ENCODE data around the gene IKZF4. TPM values are rescaled to one million over a fixed set of nuclear protein-coding genes. Genes with fewer than 3 reads are reported as not detected.

Gene IKZF4
- total and polyA plus RNA-seq, 2 donors (not counting 1 experiment from before 2014, with no cell fraction given), result 2.0 to 3.2 TPM

- Histone ChIP-seq H3K4me3 (replicated peaks in 1 of 4; ENCODE audit: control extremely low read depth in 1 of 4, insufficient read depth in 1 of 4, low read depth in 3 of 4, low read length in 4 of 4) (no peak overlapping the region), H3K9me3 (ENCODE audit: control insufficient read depth, insufficient read depth, low read depth, low read length) (no peaks in the 10 kb centered on the region), H3K27ac (ENCODE audit: insufficient read depth, low read length) (no peak overlapping the region), H3K79me2 (ENCODE audit: control insufficient read depth, insufficient read depth, low read length) (no peaks in the 10 kb centered on the region), H4K20me1 (ENCODE audit: control insufficient read depth, extremely low read depth, insufficient read depth, low read length) (no peaks in the 10 kb centered on the region), H3K4me1 (ENCODE audit: control insufficient read depth, extremely low read depth, insufficient read depth, low read length) (no peaks in the 10 kb centered on the region), H3K36me3 (ENCODE audit: control insufficient read depth, insufficient read depth, low read length) (peaks cover 9% of the 10 kb centered on the region), H2AFZ (ENCODE audit: low read length) (no peak overlapping the region), H3K27me3 (ENCODE audit: control insufficient read depth, insufficient read depth, low read length) (no peaks in the 10 kb centered on the region), H3K4me2 (ENCODE audit: extremely low read depth, insufficient read depth, low read length) (no peak overlapping the region), H3K9ac (ENCODE audit: insufficient read depth, low read length) (no peak overlapping the region)
- peak in 1 of 2 donors; percentile 7 for DNase-seq (ENCODE audit: low read depth in 2 of 2)
- TF ChIP-seq EZH2 (IDR thresholded peaks at IDR 0.05; ENCODE audit: low read length, missing control alignments), result no peak
- no peak for TF ChIP-seq CTCF (conservative IDR thresholded peaks at IDR 0.05 in 1 of 2, IDR thresholded peaks at IDR 0.05 in 1 of 2; ENCODE audit: low read depth in 1 of 2, low read length in 2 of 2)
Observed at GRCh38 chr12:56028511-56029165, 7.8 kb downstream of the IKZF4 start.

DNA sequence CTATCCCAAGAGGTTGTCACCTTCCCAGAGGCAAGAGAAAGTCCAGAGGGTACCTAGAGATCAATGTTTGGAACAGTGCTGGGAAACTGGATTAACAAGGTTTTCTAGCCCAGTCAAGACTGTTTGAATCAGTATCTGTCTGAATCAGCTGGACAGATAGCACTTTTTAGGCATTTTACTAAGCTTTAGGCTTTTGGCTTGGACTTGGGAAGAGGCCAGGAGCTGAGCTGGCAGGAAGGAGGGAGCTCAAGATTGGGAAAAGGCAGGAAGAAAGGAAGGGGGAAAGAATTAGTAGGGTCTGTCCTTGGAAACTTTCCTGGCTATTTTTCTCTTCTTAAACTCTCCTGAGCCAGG, 8.3 kb downstream of the IKZF4 start:
- H3K27me3 ChIP-seq (ENCODE audit: control insufficient read depth, insufficient read depth, low read length), result no peaks in the 10 kb centered on the region
- H4K20me1 ChIP-seq (ENCODE audit: control insufficient read depth, extremely low read depth, insufficient read depth, low read length), result no peaks in the 10 kb centered on the region
- H2AFZ ChIP-seq (ENCODE audit: low read length), result no peak overlapping the region
- peak; percentile 54 to 57 for DNase-seq (ENCODE audit: low read depth in 2 of 2)
- H3K9me3 ChIP-seq (ENCODE audit: control insufficient read depth, insufficient read depth, low read depth, low read length), result no peaks in the 10 kb centered on the region
- no peak overlapping the region for H3K4me3 ChIP-seq (replicated peaks in 1 of 4; ENCODE audit: control extremely low read depth in 1 of 4, insufficient read depth in 1 of 4, low read depth in 3 of 4, low read length in 4 of 4)
- no peaks in the 10 kb centered on the region for H3K79me2 ChIP-seq (ENCODE audit: control insufficient read depth, insufficient read depth, low read length)
- peaks cover 9% of the 10 kb centered on the region for H3K36me3 ChIP-seq (ENCODE audit: control insufficient read depth, insufficient read depth, low read length)
- no peak overlapping the region for H3K9ac ChIP-seq (ENCODE audit: insufficient read depth, low read length)
- H3K27ac ChIP-seq (ENCODE audit: insufficient read depth, low read length), result no peak overlapping the region
- no peak for TF ChIP-seq EZH2 (IDR thresholded peaks at IDR 0.05; ENCODE audit: low read length, missing control alignments)
- TF ChIP-seq CTCF (conservative IDR thresholded peaks at IDR 0.05 in 1 of 2, IDR thresholded peaks at IDR 0.05 in 1 of 2; ENCODE audit: low read depth in 1 of 2, low read length in 2 of 2), result no peak
- no peak overlapping the region for H3K4me2 ChIP-seq (ENCODE audit: extremely low read depth, insufficient read depth, low read length)
- H3K4me1 ChIP-seq (ENCODE audit: control insufficient read depth, extremely low read depth, insufficient read depth, low read length), result no peaks in the 10 kb centered on the region

GRCh38 chr12:56029666-56030293, 8.9 kb downstream of the IKZF4 start:
- no peak for TF ChIP-seq EZH2 (IDR thresholded peaks at IDR 0.05; ENCODE audit: low read length, missing control alignments)
- TF ChIP-seq CTCF (conservative IDR thresholded peaks at IDR 0.05 in 1 of 2, IDR thresholded peaks at IDR 0.05 in 1 of 2; ENCODE audit: low read depth in 1 of 2, low read length in 2 of 2), result peak; percentile 79 to 81
- Histone ChIP-seq H2AFZ (ENCODE audit: low read length) (no peak overlapping the region), H3K27me3 (ENCODE audit: control insufficient read depth, insufficient read depth, low read length) (no peaks in the 10 kb centered on the region), H3K4me1 (ENCODE audit: control insufficient read depth, extremely low read depth, insufficient read depth, low read length) (no peaks in the 10 kb centered on the region), H4K20me1 (ENCODE audit: control insufficient read depth, extremely low read depth, insufficient read depth, low read length) (no peaks in the 10 kb centered on the region), H3K79me2 (ENCODE audit: control insufficient read depth, insufficient read depth, low read length) (no peaks in the 10 kb centered on the region), H3K9me3 (ENCODE audit: control insufficient read depth, insufficient read depth, low read depth, low read length) (no peaks in the 10 kb centered on the region), H3K27ac (ENCODE audit: insufficient read depth, low read length) (no peak overlapping the region), H3K4me2 (ENCODE audit: extremely low read depth, insufficient read depth, low read length) (no peak overlapping the region), H3K9ac (ENCODE audit: insufficient read depth, low read length) (no peak overlapping the region), H3K36me3 (ENCODE audit: control insufficient read depth, insufficient read depth, low read length) (peaks cover 9% of the 10 kb centered on the region), H3K4me3 (replicated peaks in 1 of 4; ENCODE audit: control extremely low read depth in 1 of 4, insufficient read depth in 1 of 4, low read depth in 3 of 4, low read length in 4 of 4) (no peak overlapping the region)
- peak; percentile 61 to 76 for DNase-seq (ENCODE audit: low read depth in 2 of 2)
